Endometrial microvascular endothelial cells (primary cell): ENCODE results near the gene C6. TPM values are rescaled to one million over a fixed set of nuclear protein-coding genes. Genes with fewer than 3 reads are reported as not detected.

Experiments used
- in situ Hi-C: cut with HindIII; loops from 2 replicates; pipeline ENCODE4 v1.10.0; 2017; ENCODE audit warnings: low sequenced_read_pairs, low pct_unique_long_range_greater_than_20kb; ENCODE audit errors: inconsistent ontology term
- total RNA-seq: library from RNA; depleted of rRNA; stranded (reverse); fragments of >200 nt; gene quantifications from one replicate; pipeline ENCODE4 v1.2.3, GENCODE V29; 2015; ENCODE audit errors: inconsistent ontology term

C6 gene
- total RNA-seq, 1 donor from 2014 or later = not detected

DNA sequence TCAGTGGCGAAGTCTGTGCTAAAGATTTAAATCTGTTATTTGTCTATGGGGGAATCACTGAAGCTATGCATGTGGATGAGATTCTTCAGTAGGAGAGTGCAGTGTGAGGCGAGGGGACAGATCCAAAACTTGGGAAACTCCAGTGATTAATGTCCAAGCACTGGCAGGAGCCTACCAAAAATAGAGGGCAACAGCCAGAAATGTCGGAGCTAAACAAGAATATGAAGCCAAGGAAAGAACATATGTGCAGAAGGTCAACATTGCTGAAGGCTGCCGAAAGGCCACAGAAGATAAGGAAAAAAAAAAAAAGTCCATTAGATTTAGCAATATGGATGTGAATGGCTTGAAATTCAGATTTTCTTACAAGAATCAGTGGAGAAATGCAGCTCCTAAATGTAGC is 61.8 kb downstream of the C6 start:
- in situ Hi-C loops = no loop called here

DNA sequence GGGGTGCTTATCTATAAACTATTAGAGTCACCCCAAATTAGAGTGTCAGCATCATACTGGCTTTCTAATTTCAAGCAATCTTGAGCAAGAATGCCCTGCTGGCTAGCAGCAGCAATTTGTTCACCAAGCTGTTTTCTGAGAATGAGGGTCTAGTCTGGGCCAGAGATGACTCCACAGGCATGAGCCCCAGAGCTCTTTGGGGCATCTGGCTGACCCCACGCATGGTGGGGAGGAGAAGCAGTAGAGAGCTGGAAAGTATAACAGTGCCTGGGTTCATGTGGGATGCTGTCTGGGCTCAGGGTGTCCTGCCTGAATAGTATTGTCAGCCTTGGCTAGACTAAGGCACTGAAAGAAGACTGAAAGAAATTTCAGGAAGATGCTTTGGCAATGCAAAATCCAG is 64.9 kb downstream of the C6 start:
- in situ Hi-C loops = no loop called here

DNA sequence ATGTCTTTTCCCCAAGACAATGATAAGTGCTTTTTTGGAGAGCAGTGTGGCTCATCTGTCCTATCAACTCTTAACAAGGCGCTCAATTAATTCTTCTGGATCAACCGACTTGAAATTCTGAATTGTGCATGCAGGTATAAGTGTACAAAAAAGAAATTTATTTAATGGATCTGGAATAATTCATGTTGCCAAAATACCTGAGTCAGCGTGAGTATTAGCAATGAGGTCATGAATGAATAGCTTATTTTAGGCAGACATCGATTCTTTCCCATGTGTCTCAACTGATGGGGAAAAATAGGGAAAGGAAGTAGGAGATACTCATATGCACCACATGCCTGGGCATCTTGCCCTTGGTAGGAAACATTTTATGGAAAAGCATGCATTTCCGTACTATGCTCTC is 68.0 kb downstream of the C6 start:
- in situ Hi-C loops = no loop called here

DNA sequence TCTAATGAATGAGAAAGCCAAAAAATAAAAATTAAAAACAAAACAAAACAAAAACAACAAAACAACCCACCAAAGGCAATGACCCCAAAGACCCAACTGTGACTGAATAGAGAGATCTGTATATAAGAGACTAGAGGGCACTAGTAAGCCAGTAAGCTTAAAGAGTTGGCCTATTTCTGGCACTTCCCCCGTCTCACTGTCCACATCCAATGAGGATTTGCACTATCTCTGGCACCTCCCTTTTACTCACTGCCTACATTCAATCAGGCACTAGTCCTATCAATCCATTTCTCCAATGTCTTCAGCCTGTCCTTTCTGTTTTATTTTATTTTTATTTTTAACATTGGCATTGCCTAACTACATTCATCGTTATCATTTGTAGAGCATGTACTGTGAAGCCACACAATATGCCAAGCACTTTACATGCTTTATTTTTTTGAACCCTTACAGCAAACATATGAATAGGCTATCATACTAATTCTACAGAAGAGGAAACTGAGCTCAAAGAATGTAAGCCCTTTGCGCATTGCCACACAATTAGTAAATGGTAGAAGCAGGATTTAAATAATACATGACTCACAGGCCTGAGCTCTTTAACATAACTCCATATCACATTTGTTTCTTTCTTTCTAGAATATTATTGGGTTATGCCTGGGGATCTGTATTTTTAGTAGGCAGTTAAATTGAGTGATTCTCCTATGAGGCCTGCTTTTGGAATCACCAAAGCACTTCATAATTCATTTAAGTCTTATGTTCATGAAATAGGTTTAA is 70.0 kb downstream of the C6 start:
- in situ Hi-C loops = no loop called here

GRCh38 chr5:41127967-41128690 is 85.2 kb downstream of the C6 start:
- in situ Hi-C loops = no loop called here

- in situ Hi-C loops = no loop called here
Observed at GRCh38 chr5:41122459-41122858, 90.9 kb downstream of the C6 start.

- in situ Hi-C loops = no loop called here
Observed at GRCh38 chr5:41120600-41120999, 92.7 kb downstream of the C6 start.

GRCh38 chr5:41118177-41118576 is 95.2 kb downstream of the C6 start:
- in situ Hi-C loops = no loop called here

GRCh38 chr5:41115281-41115680 is 98.1 kb downstream of the C6 start:
- in situ Hi-C loops = no loop called here

GRCh38 chr5:41112486-41113455 is 100.6 kb downstream of the C6 start:
- in situ Hi-C loops = no loop called here

DNA sequence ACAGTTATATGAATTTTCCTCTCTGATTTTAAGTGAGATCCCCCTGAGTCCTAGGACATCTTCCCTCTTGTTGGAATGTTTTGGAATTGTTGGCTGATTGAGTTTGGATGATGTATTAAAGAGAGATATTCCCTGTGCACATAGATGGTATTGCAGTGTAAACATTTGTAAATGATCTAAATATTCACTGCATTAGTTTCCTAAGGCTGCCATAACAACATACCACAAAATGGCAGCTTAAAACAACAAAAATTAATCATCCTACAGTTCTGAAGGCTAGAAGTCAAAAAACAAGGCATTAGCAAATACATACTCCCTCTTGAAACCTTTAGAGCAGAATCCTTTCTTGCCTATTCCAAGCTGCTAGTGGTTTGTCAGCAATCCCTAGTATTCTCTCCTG is 104.1 kb downstream of the C6 start:
- in situ Hi-C loops = no loop called here

GRCh38 chr5:41102341-41102740 is 111.0 kb downstream of the C6 start:
- in situ Hi-C loops = no loop called here

- in situ Hi-C loops = no loop called here
Observed at GRCh38 chr5:41097642-41098041, 115.7 kb downstream of the C6 start.

- in situ Hi-C loops = no loop called here
Observed at GRCh38 chr5:41095324-41096101, 117.8 kb downstream of the C6 start.

DNA sequence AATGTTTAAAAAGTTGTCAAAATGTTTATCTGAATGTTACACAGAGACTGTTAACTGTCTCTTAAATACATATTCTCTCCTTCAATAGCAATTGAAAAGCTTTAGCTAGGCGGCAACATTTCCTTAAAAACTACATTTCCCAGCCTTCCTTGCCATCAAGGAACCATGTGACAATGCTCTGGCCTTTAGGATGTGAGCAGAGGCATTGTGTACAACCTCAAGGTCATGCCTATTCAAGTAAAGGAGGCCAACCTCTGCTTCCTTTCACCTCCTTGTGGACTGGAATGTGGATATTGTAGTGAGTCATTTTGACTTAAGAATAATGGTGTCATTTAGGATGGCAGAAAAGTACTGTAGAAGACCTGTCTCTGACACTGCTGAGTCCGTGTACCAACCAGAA is 118.5 kb downstream of the C6 start:
- in situ Hi-C loops = no loop called here

DNA sequence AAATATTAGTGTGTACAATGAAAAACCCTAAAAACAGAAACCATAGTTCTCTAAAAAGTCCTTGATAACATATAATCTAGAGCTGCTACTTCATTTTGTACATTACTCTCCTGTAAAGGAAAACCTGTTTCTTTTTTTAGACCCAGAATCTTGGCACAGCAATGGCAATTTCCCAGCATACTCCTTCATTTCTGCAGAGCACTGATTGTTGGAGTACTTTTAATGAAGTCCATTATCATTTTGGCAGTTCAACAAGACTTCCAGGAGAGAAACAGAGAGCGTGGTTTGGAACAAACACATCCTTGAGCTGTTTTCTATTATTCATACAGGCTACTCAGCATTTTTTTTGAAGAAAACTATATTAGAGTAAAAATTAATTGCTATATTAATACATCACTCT is 119.5 kb downstream of the C6 start:
- in situ Hi-C loops = no loop called here
